Thyroid gland (tissue), 4 donors: ENCODE measurements around the gene PLSCR1.

Experiments
- CTCF ChIP-seq, 6 experiments: fragments of 200-600 bp in 3 of 6; fragments of 450-650 bp in 3 of 6; sonication (generic) in 3 of 6; IDR thresholded peaks; one replicate each; pipeline ENCODE4 v1.5.1; 2016 to 2019; ENCODE audit warnings: antibody characterized with exemption in 6 of 6, mild to moderate bottlenecking in 2 of 6, inconsistent platforms in 1 of 6, moderate library complexity in 1 of 6
- POLR2A ChIP-seq, 2 donors: fragments of 450-650 bp; IDR thresholded peaks; one replicate each; pipeline ENCODE4 v1.6.1; 2017; ENCODE audit warnings: antibody characterized with exemption in 2 of 2, mild to moderate bottlenecking in 2 of 2, moderate library complexity in 1 of 2

DNA sequence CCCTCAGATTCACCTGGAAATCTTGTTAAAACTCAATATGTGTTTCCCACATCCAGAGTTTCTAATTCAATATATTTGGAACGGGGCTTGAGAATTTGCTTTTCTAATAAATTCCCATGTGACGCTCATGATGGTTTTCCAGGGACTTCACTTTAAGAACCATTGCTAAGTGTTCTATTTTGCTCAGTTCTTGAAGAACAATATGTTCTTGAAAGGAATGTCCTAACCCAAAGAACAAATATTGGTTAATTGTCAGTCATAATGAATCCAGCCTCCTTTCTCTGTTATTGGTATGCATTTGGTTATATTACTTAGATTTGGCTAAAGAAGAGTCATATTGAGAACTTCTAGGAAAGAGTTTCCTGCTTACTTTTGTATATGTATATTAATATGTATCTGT lies 70.7 kb downstream of the PLSCR1 start:
- TF ChIP-seq POLR2A (IDR thresholded peaks at IDR 0.05) (no peak), CTCF (IDR thresholded peaks at IDR 0.05) (no peak)
